RCC 7860 (cell line): ENCODE data around the gene PRDM16.

Source experiments
- DNase-seq: peaks from one replicate; pipeline ENCODE4 v3.0.0-alpha.2; 2015; ENCODE audit warnings: low spot score
- FAIRE-seq: peaks from 2 replicates; lab custom pipeline; 2012; peaks lifted over from hg19 to GRCh38; lab: Jason Lieb, UNC

The PRDM16 gene

DNA sequence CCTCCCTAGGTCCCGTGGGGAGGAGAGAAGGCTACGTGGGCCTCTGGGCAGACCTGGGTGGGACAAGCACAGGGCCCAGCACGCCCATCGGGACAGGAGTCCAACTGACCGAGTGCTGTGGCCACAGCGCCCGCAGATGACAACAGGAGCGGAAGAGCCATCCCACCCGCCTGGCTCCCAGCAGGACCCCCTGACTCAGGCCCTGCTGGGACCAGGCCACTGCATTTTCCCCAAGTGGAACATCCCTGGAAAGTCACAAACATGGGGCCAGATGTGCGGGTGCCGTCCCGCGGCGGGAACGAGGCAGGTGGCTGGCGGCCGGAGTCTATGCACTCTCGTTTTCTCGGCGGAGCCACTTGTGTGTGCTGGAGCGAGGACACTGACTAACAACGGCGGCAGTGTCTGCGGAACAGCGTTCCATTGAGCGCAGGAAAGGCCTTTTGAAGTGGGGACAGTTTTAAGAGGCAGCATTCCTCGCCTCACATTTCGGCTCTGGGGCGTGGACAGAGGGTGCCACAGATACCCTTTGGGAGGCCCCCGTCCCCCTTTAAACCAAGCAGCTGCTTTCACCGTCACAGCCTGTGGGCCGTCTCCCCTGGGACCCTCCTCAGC, 291.7 kb downstream of the PRDM16 start:
- FAIRE-seq (no peak), DNase-seq (no peak)

- FAIRE-seq (no peak), DNase-seq (no peak)
Measured at GRCh38 chr1:3363023-3363422, 294.0 kb downstream of the PRDM16 start.

DNA sequence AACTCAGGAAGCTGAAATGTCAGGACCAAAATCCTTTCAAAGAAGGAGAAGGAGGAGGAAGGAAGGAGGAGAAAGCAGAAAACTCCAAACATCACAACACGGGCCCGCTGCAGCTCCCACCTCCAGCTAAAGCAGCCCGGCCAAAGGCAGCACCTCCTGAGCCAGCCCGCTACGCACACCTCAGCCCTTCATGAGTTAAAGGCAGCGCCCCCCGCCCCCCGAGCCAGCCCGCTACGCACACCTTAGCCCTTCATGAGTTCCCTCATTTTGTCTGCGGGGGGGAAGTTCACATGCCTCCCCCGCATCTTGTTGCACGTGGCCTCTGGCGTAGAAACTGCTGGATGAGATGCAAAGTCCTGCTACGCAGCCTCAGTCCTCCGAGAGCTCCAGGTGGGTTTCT, 294.8 kb downstream of the PRDM16 start:
- FAIRE-seq, result no peak
- no peak for DNase-seq

- DNase-seq (no peak), FAIRE-seq (no peak)
Measured at GRCh38 chr1:3364551-3364950, 295.5 kb downstream of the PRDM16 start.

- FAIRE-seq (no peak), DNase-seq (no peak)
Measured at GRCh38 chr1:3364983-3365382, 296.0 kb downstream of the PRDM16 start.

- no peak for DNase-seq
- no peak for FAIRE-seq
Measured at GRCh38 chr1:3365523-3366125, 296.6 kb downstream of the PRDM16 start.

DNA sequence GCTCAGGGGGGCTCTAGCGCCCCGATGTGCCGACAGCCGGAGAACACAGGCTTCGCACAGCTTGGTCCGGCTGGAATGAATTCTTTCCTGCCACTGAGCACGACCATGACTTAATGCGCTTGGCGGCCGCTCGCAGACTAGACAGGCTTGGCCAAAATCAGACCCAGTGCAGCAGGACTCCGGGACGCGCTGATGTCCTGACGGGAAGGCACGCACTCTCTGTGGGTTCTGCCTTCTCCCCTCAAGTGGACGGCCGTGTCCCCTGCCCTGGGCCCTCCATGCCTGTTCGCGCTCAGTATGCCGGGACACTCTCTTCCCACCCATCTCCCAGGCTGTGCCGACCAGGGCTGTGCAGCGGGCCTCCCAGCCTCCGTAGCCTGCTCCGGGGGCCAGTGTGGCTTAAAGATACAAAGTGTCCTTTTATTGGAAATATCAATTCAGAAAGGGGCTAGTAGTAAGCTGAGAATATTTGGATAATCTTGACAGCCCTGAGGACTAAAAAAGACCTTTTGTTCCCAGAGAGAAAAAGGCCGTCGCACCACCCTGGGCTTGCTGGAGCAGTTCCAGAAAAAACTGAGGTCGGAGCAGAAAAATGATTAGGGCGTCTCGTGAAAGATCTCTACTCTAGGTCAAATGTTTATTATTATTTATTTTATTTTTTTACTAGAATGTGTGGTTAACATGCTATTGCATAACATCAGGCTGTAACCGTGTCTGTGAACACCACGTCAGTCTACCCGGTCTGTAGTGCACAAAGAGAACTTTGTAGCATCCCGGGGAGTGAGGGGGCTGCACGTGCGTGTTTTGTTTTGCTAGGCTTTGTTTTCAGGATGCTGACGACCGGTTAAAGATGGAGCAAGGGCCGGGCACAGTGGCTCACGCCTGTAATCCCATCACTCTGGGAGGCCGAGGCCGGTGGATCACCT, 297.4 kb downstream of the PRDM16 start:
- no peak for DNase-seq
- FAIRE-seq, result no peak

GRCh38 chr1:3367376-3367775, 298.4 kb downstream of the PRDM16 start:
- no peak for FAIRE-seq
- no peak for DNase-seq

- no peak for FAIRE-seq
Measured at GRCh38 chr1:3368059-3368458, 299.1 kb downstream of the PRDM16 start.

GRCh38 chr1:3368711-3369445, 299.9 kb downstream of the PRDM16 start:
- no peak for FAIRE-seq
- DNase-seq, result no peak

More at GRCh38 chr1:3368059-3368458, 299.1 kb downstream of the PRDM16 start:
- no peak for DNase-seq

GRCh38 chr1:3369446-3370076, 300.6 kb downstream of the PRDM16 start:
- no peak for FAIRE-seq

GRCh38 chr1:3370856-3371703, 302.1 kb downstream of the PRDM16 start:
- no peak for FAIRE-seq

More at GRCh38 chr1:3369446-3370076, 300.6 kb downstream of the PRDM16 start:
- DNase-seq, result peak; percentile 15

GRCh38 chr1:3372317-3372716, 303.3 kb downstream of the PRDM16 start:
- FAIRE-seq (no peak), DNase-seq (no peak)

More at GRCh38 chr1:3370856-3371703, 302.1 kb downstream of the PRDM16 start:
- DNase-seq, result no peak

GRCh38 chr1:3373175-3373574, 304.2 kb downstream of the PRDM16 start:
- FAIRE-seq, result no peak
- no peak for DNase-seq

DNA sequence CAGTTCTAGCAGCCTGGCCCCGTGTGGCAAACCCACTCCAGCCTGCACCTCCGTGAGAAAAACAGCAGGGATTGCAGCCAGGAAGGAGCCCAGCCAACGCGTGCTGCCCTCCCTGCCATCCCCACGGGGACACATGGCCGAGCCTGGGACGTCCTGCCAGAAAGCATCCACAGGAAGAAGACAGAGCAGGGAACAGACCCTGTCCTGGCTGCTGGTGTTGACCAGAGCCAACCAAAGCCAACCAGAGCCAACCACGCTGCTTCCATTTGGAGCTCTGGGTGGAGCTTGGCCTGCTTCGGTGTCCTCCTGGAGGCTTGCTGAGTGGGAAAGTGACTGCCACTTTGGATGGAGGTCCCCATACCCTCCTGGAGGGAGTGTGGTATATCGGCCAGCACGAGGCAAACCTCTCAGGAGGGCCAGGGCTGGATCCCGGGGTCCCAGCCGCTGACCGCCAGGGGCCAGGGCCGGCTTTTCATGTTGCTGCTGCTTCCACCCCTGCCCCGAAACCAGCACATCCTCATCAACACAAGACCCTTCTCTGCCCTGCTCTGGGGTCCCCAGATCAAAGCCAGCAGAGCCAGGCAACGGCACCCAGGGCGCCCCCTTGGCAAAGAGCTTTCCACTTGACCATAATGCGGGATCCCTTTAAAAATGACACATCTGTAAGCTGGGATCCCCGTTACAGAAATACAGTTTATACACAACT, 304.9 kb downstream of the PRDM16 start:
- DNase-seq (no peak), FAIRE-seq (no peak)

DNA sequence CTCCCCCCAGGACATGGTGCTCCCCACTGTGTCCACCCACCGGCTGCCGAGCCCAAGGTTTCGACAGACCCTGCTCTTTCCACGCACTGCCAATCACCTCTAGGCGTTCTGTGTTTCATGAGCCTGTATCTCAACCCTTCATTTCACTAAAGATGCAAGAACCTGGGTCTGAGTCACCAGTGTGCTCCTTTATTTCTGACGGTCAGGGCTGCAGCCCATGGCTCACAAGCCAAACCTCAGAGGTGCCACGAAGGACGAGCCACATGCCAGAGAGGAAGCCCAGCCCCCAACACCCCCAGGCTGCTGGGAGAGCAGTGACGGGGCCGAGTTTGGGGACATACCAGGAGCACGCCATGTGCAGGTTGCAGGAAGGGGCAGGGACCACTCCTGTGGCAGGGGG, 306.2 kb downstream of the PRDM16 start:
- DNase-seq (no peak), FAIRE-seq (no peak)

GRCh38 chr1:3377166-3377565, 308.2 kb downstream of the PRDM16 start:
- FAIRE-seq (no peak), DNase-seq (no peak)

GRCh38 chr1:3377604-3378279, 308.7 kb downstream of the PRDM16 start:
- DNase-seq (no peak), FAIRE-seq (no peak)
